HCT116 (cell line): ENCODE results near the gene TALDO1. TPM values are rescaled to one million over a fixed set of nuclear protein-coding genes. Genes with fewer than 3 reads are reported as not detected.

Experiments
- ATAC-seq: fragments of 200-7000 bp; cut with Tn5 transposase; 2 replicates; pipeline ENCODE4 v1.9.1; 2020; ENCODE audit warnings: mild to moderate bottlenecking, moderate library complexity
- BruUV-seq: library from RNA; stranded (reverse); fragments of 400-500 nt; replicated peaks from 2 replicates; lab custom pipeline; 2021; lab: Mats Ljungman, UMichigan
- CTCF ChIA-PET: fragments of 300-600 bp; sonication (Branson Sonifier 250); formaldehyde crosslinking; loops from one replicate; lab custom pipeline; 2021; ENCODE audit warnings: antibody characterized with exemption; lab: Charles Lee
- POLR2A ChIA-PET: fragments of 300-600, 350-600 bp; sonication (Branson Sonifier 250); formaldehyde crosslinking; loops from one replicate; lab custom pipeline; 2021; ENCODE audit warnings: antibody characterized with exemption; lab: Charles Lee
- RAD21 ChIA-PET, 2 experiments: fragments of 300-600 bp; sonication (Branson Sonifier 250); formaldehyde crosslinking; loops; one replicate each; lab custom pipeline; 2023; ENCODE audit warnings: low total read pairs in 2 of 2; ENCODE audit not compliant: uncharacterized antibody in 2 of 2, unreplicated experiment in 2 of 2, low non-redundant PET in 1 of 2; lab: Charles Lee
- DNase-seq: peaks from one replicate; pipeline ENCODE4 v3.0.0-alpha.2; 2010; ENCODE audit warnings: low read depth, low spot score
- H2AFZ ChIP-seq: fragments of 200-600 bp; shearing (Covaris generic), sonication (generic); 2 replicates; pipeline ENCODE4 v1.6.1; 2017; ENCODE audit warnings: low read depth, mixed run types, mixed read lengths, antibody characterized with exemption, low read length; ENCODE audit not compliant: poor library complexity, severe bottlenecking
- H3K27ac ChIP-seq: 2 replicates; pipeline ENCODE4 v1.5.1; 2012; ENCODE audit warnings: low read depth, low read length
- H3K27me3 ChIP-seq: fragments of 200-600 bp; sonication (generic); 2 replicates; pipeline ENCODE4 v1.6.1; 2016; ENCODE audit warnings: mixed run types, low read length, mixed read lengths; ENCODE audit not compliant: insufficient read depth
- H3K36me3 ChIP-seq, 2 experiments: fragments of 200-500 bp in 1 of 2; fragments of 200-600 bp in 1 of 2; sonication (Bioruptor generic) in 1 of 2; sonication (generic) in 1 of 2; 2 replicates each; pipeline versions ENCODE4 v1.5.1 to v1.6.1; 2014 to 2016; ENCODE audit warnings: low read length in 2 of 2, inconsistent platforms in 1 of 2, mixed read lengths in 1 of 2, mixed run types in 1 of 2; ENCODE audit not compliant: insufficient read depth in 2 of 2, control insufficient read depth in 1 of 2
- H3K4me1 ChIP-seq, 2 experiments: fragments of 200-600 bp in 1 of 2; sonication (generic) in 1 of 2; 2 replicates each; pipeline versions ENCODE4 v1.5.1 to v1.6.1; 2012 to 2017; ENCODE audit warnings: low read length in 2 of 2, inconsistent platforms in 1 of 2, mild to moderate bottlenecking in 1 of 2, mixed read lengths in 1 of 2, mixed run types in 1 of 2, moderate library complexity in 1 of 2; ENCODE audit not compliant: insufficient read depth in 2 of 2, control insufficient read depth in 1 of 2
- H3K4me2 ChIP-seq: fragments of 200-600 bp; sonication (generic); 2 replicates; pipeline ENCODE4 v1.6.1; 2017; ENCODE audit warnings: mixed run types, low read length, mixed read lengths
- H3K4me3 ChIP-seq, 2 experiments: fragments of 200-600 bp in 1 of 2; sonication (generic) in 1 of 2; replicated peaks in 1 of 2; 2 replicates each; pipeline ENCODE4 v1.5.1; 2011 to 2016; ENCODE audit warnings: low read length in 2 of 2, control low read depth in 1 of 2, low read depth in 1 of 2, mild to moderate bottlenecking in 1 of 2, mixed read lengths in 1 of 2, mixed run types in 1 of 2
- H3K79me2 ChIP-seq: fragments of 200-600 bp; sonication (generic); 2 replicates; pipeline ENCODE4 v1.6.1; 2017; ENCODE audit warnings: mild to moderate bottlenecking, mixed run types, low read length, moderate library complexity, mixed read lengths; ENCODE audit not compliant: insufficient read depth
- H3K9ac ChIP-seq: fragments of 200-600 bp; sonication (generic); 2 replicates; pipeline ENCODE4 v1.6.1; 2016; ENCODE audit warnings: low read length, mixed read lengths
- H3K9me2 ChIP-seq: fragments of 200-600 bp; sonication (generic), shearing (Covaris generic); 2 replicates; pipeline ENCODE4 v1.6.1; 2017; ENCODE audit warnings: mixed run types, mild to moderate bottlenecking, moderate library complexity; ENCODE audit not compliant: insufficient read depth
- H3K9me3 ChIP-seq, 2 experiments: fragments of 200-500 bp in 1 of 2; fragments of 200-600 bp in 1 of 2; sonication (Bioruptor generic) in 1 of 2; sonication (generic) in 1 of 2; 2 replicates each; pipeline ENCODE4 v1.6.1; 2014 to 2017; ENCODE audit warnings: low read length in 2 of 2, mixed read lengths in 2 of 2, inconsistent platforms in 1 of 2, low read depth in 1 of 2, mild to moderate bottlenecking in 1 of 2, mixed run types in 1 of 2, moderate library complexity in 1 of 2; ENCODE audit not compliant: control insufficient read depth in 1 of 2, insufficient read depth in 1 of 2
- H4K20me1 ChIP-seq: fragments of 200-600 bp; sonication (generic), shearing (Covaris generic); 2 replicates; pipeline ENCODE4 v1.6.1; 2017; ENCODE audit warnings: mixed run types, mild to moderate bottlenecking, moderate library complexity; ENCODE audit not compliant: insufficient read depth
- EGR1 ChIP-seq: IDR thresholded peaks from 2 replicates; pipeline ENCODE4 v1.6.1; 2012; ENCODE audit warnings: low read depth
- JUND ChIP-seq: IDR thresholded peaks from 2 replicates; pipeline ENCODE4 v1.6.1; 2012
- SIN3A ChIP-seq: IDR thresholded peaks from 2 replicates; pipeline ENCODE4 v1.6.1; 2012; ENCODE audit warnings: low read depth
- YY1 ChIP-seq: IDR thresholded peaks from 2 replicates; pipeline ENCODE4 v1.6.1; 2011; ENCODE audit warnings: low read length, low read depth, moderate library complexity, mild to moderate bottlenecking; ENCODE audit not compliant: insufficient replicate concordance; ENCODE audit errors: extremely low read depth
- ZFX ChIP-seq: fragments of 450-650 bp; IDR thresholded peaks from 2 replicates; pipeline ENCODE4 v1.6.1; 2017
- intact Hi-C: fragments of 100-400 bp; cut with micrococcal nuclease; formaldehyde crosslinking; loops from 2 replicates; pipeline ENCODE4 v1.10.0; 2022
- total RNA-seq: library from RNA; stranded (reverse); gene quantifications from one replicate; pipeline ENCODE4 v1.2.1, GENCODE V29; 2021; ENCODE audit not compliant: unreplicated experiment
- TF ChIP-seq, protein P1 (sequence below): IDR thresholded peaks from 2 replicates; pipeline ENCODE4 v1.6.1; 2011; ENCODE audit warnings: mild to moderate bottlenecking, low read length, moderate library complexity; ENCODE audit not compliant: insufficient replicate concordance; ENCODE audit errors: extremely low read depth
- TF ChIP-seq, protein P2 (sequence below): IDR thresholded peaks from 2 replicates; pipeline ENCODE4 v1.6.1; 2012; ENCODE audit warnings: low read depth

The TALDO1 gene
- total RNA-seq, 1 experiment from 2014 or later: 242 TPM

DNA sequence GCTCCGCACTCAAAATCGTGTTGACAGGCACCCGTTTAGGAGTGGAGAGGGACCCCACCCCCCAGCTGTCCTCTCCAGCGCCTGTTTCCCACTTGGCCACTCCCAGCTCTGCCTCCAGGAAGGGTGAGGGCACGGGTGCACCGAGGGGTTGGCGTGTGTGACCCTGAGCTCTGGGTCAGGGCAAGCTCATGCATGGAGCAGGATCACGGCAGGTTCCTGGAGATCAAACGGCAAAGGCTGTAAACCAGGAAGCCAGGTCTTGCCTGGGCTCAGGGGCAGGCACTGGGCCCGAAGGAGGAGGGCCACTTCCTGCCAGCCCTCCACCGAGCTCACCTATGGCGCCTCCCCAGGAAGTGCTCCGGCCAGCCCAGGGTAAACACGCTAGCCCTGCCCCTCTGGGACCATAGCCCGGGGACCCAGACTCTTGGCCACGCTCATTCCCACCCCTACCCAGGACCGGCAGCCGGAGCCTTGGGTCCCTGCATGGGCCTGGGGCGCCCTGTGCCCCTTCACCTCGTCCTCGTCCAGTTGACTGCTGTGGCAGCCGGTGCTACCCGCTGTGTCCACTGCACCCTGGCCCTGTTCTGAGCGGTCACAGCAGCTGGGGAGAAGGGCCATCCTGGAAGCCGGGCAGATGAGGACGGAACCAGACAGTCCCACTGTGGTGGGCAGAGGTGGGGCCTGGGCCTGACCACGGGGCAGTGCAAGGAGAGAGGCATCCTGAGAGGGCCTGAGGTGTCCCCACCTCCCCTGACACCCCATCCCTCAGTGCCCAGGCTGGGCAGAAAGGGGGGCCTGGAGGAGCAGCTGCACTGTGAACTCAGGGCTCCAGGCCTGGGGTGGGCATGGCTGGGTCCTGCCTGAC is 42.3 kb upstream of the TALDO1 start:
- CTCF ChIA-PET: interaction anchor here (0.7 to 3.1 kb wide), 3 partner anchors 9 to 42 kb away, joined by 3 to 24 read pairs (median 9); partner anchors contain the start of genes DEAF1, TALDO1 and TMEM80
- RAD21 ChIA-PET: interaction anchor here in 1 of 2 experiments (1.2 kb wide), 1 partner anchor 8 kb away, joined by 3 read pairs; no protein-coding TSS in a partner anchor
- Histone ChIP-seq H3K79me2 (peaks cover 31% of the 10 kb centered on the region), H3K4me2 (peak overlapping the region; percentile 98), H3K4me1 (peaks cover 41 to 61% of the 10 kb centered on the region in 2 experiments), H3K9ac (peak overlapping the region; percentile 89), H3K9me3 (no peaks in the 10 kb centered on the region), H3K27ac (peak overlapping the region; percentile 99), H3K36me3 (peaks cover 0 to 4% of the 10 kb centered on the region in 2 experiments; a peak in 1 of 4 replicates), H3K27me3 (no peaks in the 10 kb centered on the region), H3K9me2 (no peaks in the 10 kb centered on the region), H4K20me1 (no peaks in the 10 kb centered on the region), H3K4me3 (peak overlapping the region; percentile 87 to 96), H2AFZ (no peak overlapping the region)
- DNase-seq: no peak
- TF ChIP-seq EGR1 (no peak), ZFX (no peak; the same call in 1 of the 2 replicates), SIN3A (no peak), YY1 (no peak), JUND (no peak)
- TF ChIP-seq, protein P1, sequence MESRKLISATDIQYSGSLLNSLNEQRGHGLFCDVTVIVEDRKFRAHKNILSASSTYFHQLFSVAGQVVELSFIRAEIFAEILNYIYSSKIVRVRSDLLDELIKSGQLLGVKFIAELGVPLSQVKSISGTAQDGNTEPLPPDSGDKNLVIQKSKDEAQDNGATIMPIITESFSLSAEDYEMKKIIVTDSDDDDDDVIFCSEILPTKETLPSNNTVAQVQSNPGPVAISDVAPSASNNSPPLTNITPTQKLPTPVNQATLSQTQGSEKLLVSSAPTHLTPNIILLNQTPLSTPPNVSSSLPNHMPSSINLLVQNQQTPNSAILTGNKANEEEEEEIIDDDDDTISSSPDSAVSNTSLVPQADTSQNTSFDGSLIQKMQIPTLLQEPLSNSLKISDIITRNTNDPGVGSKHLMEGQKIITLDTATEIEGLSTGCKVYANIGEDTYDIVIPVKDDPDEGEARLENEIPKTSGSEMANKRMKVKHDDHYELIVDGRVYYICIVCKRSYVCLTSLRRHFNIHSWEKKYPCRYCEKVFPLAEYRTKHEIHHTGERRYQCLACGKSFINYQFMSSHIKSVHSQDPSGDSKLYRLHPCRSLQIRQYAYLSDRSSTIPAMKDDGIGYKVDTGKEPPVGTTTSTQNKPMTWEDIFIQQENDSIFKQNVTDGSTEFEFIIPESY: no peak
- TF ChIP-seq, protein P2, sequence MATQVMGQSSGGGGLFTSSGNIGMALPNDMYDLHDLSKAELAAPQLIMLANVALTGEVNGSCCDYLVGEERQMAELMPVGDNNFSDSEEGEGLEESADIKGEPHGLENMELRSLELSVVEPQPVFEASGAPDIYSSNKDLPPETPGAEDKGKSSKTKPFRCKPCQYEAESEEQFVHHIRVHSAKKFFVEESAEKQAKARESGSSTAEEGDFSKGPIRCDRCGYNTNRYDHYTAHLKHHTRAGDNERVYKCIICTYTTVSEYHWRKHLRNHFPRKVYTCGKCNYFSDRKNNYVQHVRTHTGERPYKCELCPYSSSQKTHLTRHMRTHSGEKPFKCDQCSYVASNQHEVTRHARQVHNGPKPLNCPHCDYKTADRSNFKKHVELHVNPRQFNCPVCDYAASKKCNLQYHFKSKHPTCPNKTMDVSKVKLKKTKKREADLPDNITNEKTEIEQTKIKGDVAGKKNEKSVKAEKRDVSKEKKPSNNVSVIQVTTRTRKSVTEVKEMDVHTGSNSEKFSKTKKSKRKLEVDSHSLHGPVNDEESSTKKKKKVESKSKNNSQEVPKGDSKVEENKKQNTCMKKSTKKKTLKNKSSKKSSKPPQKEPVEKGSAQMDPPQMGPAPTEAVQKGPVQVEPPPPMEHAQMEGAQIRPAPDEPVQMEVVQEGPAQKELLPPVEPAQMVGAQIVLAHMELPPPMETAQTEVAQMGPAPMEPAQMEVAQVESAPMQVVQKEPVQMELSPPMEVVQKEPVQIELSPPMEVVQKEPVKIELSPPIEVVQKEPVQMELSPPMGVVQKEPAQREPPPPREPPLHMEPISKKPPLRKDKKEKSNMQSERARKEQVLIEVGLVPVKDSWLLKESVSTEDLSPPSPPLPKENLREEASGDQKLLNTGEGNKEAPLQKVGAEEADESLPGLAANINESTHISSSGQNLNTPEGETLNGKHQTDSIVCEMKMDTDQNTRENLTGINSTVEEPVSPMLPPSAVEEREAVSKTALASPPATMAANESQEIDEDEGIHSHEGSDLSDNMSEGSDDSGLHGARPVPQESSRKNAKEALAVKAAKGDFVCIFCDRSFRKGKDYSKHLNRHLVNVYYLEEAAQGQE: no peak
- POLR2A ChIA-PET: no interaction called here
- peak; percentile 29 for ATAC-seq
- no TSS peak for BruUV-seq
- intact Hi-C loops: no loop called here
